Epithelial cell of esophagus (primary cell): ENCODE results near the gene EIF2B2.

Experiments used
- DNase-seq: peaks from one replicate; pipeline ENCODE4 v3.0.0; 2010; ENCODE audit warnings: low read depth
- H3K4me3 ChIP-seq: 2 replicates; pipeline ENCODE4 v1.5.1; 2011; ENCODE audit warnings: mild to moderate bottlenecking, low read length, control low read depth
- TF ChIP-seq, protein P1 (sequence below): IDR thresholded peaks from 2 replicates; pipeline ENCODE4 v1.5.1; 2011; ENCODE audit warnings: low read depth, mild to moderate bottlenecking, low read length, control low read depth, inconsistent platforms; ENCODE audit not compliant: insufficient read depth; ENCODE audit errors: missing control alignments

EIF2B2 gene

DNA sequence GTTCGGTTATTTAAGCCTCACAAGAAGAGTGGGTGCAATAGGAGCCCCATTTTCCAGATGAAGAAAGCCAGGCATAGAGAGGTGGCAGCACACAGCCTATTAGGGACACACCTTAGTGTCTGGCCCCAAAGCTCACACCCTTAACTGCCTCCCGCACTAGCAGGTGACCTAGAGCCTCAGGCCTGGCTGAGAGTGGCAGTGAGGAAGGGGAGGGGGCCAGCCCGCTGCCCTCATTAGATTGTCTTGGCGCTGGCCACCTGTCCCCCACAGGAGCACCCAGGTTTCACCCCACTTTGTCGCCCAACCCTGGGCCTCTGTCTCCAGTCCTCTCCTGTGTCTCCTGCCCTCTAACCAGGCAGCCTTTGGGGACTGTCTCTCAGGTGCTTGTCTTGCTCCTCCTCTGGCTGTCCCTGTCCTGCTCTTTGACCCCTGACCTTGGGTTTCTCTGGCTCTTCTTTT, 28.8 kb upstream of the EIF2B2 start:
- DNase-seq: no peak
- TF ChIP-seq, protein P1, sequence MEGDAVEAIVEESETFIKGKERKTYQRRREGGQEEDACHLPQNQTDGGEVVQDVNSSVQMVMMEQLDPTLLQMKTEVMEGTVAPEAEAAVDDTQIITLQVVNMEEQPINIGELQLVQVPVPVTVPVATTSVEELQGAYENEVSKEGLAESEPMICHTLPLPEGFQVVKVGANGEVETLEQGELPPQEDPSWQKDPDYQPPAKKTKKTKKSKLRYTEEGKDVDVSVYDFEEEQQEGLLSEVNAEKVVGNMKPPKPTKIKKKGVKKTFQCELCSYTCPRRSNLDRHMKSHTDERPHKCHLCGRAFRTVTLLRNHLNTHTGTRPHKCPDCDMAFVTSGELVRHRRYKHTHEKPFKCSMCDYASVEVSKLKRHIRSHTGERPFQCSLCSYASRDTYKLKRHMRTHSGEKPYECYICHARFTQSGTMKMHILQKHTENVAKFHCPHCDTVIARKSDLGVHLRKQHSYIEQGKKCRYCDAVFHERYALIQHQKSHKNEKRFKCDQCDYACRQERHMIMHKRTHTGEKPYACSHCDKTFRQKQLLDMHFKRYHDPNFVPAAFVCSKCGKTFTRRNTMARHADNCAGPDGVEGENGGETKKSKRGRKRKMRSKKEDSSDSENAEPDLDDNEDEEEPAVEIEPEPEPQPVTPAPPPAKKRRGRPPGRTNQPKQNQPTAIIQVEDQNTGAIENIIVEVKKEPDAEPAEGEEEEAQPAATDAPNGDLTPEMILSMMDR: no peak
- no peak overlapping the region for H3K4me3 ChIP-seq

- DNase-seq: no peak
- TF ChIP-seq, protein P1: no peak
- H3K4me3 ChIP-seq: no peak overlapping the region
Observed at GRCh38 chr14:74974364-74975058, 28.2 kb upstream of the EIF2B2 start.

DNA sequence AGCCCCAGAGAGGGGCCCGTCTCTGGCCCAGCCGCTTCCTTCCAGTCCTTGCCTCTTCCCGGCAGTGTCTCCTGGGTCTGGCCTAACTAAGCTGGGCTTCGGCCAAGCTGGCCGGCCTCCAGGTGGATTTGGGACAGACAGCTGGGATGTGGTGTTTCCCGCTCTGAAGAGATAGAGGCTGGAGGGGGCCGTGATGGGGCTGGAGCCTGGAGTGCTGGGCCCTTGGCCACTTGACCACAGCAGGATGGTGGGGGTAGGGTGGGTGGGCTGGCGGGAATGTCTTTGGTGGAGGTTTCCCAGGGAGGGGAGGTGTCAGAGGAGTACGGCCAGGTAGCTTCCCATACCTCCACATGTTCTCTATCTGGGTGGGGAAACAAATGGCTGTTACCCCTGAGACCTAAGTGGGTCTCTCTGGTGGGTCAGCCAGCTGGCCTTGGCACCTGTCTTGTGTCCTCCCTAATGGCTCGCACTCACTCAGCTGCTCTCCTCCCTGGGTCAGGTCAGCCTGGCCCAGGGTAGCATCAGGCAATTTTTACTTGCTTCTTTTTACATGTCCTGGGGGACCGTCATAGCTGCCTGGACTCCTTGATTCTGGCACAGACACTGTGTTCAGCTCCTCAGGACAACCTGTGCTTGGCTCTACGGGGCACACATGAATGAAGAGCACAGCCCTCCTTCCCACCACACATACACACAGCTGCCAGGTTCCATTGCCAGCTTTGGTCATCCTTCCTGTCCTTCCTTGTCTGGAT, 27.5 kb upstream of the EIF2B2 start:
- no peak overlapping the region for H3K4me3 ChIP-seq
- no peak for DNase-seq
- TF ChIP-seq, protein P1: no peak

DNA sequence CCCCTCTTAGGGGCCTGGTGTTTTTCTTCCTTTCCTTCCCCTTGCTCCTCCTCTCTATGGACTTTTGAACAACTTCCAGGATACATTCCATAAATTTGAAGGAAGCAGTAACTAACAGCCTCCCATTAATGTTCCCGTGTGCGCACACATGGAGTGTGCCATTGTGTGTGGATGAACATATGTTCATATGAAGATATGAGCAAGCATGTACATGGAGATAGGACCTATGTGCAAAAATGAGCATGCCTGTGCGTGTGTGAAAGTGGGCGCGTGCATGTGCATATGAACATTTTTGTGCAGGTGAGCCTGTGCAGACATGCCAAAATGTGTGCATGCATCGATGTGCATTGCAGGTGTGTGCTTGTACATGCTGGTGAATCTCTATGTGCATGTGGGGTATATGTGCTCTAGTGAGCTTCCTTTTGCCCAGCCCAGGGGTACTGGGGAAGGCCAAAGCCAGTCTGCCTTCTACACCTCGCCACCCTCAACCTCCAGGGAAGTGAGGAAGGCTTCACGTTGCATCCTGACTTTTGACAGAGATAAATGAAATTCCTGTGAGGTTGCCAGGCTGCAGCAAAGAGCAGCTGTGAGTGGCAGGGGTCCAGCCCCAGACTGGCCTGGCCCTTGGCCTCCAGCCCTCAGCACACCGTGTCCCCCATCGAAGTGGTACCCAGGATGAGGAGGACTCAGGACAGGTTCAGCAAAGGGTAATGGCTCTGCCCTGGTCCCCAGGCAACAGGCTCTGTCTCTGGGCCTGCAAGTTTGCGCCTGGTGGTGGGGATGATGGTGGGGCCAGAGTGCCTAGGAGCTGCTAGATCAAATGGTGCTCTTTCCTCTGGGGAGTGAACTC, 26.2 kb upstream of the EIF2B2 start:
- no peak overlapping the region for H3K4me3 ChIP-seq
- TF ChIP-seq, protein P1: no peak

DNA sequence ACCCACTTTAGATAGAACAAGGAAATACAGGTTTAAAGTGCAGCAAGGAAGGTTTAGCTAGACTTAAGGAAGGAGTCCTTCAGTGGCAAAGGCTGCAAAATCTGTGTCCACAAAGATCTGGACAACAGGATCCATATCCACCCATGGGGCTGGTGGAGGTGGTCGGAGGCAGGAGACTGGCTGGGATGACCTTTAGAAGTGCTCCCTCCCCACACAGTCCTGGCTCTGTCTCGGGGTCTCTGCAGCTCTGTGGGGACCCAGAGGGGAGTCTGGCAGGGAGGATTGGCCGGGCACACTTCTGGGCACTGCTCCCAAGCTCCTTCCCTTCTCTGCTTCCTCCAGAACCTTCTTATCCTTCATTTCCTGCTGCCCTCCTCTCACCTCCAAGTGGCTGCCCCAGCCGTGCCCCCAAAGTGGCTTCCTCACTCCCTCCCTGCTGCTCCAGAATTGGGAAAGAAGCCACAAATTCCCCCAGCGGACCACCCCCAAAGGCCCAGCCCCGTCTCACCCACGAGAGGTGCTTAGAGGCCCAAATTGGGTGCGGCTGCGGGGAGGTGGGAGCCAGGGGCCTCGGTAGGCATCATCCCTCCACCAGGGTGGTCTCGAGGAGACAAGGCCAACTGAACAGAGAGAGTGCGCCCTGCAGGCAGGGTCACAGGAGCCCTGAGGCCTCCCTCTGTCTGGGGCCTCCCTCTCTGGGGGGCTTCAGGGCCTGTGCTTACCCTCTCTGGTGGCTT, 25.4 kb upstream of the EIF2B2 start:
- no peak for DNase-seq
- no peak overlapping the region for H3K4me3 ChIP-seq

More for the DNA sequence above, 26.2 kb upstream of the EIF2B2 start:
- no peak for DNase-seq

More for the DNA sequence above, 25.4 kb upstream of the EIF2B2 start:
- TF ChIP-seq, protein P1: no peak
